OCI-LY3 (cell line): ENCODE measurements around the gene VOPP1.
"Not testable (repeated sequence)": the region's sequence is repeated elsewhere in the genome, so short reads cannot be mapped to it uniquely, and the experiment has no call there.

Experiments
- EZH2phosphoT487 ChIP-seq: fragments of 200-600 bp; shearing (Covaris generic); IDR thresholded peaks from 2 replicates; pipeline ENCODE4 v1.6.1; 2018; ENCODE audit warnings: antibody characterized with exemption, mixed run types, low read depth
- TF ChIP-seq, protein P1 (sequence below): fragments of 200-600, 300-600 bp; sonication (generic); IDR thresholded peaks from 2 replicates; pipeline ENCODE4 v1.5.1; 2014; ENCODE audit warnings: antibody characterized with exemption, low read length, low read depth

DNA sequence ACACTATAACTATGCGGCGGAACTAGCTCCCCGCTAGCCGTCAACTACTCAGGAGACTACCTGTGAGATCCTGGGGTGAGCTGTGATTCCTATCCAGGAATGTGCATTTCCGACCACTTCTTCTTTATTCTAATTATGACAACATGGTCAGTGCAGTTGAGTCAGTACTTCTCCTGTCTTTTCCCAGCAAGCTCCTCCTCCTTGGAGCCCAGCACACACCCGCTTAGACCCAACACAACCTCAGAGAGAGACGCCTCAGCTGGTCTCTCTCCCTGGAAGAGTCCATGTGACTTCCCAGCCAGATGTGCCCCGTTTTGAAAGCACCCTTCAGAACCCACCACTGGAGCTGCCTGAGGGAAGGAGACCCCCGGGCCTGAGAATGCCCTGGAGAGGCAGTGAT lies 100.7 kb downstream of the VOPP1 start:
- TF ChIP-seq, protein P1, sequence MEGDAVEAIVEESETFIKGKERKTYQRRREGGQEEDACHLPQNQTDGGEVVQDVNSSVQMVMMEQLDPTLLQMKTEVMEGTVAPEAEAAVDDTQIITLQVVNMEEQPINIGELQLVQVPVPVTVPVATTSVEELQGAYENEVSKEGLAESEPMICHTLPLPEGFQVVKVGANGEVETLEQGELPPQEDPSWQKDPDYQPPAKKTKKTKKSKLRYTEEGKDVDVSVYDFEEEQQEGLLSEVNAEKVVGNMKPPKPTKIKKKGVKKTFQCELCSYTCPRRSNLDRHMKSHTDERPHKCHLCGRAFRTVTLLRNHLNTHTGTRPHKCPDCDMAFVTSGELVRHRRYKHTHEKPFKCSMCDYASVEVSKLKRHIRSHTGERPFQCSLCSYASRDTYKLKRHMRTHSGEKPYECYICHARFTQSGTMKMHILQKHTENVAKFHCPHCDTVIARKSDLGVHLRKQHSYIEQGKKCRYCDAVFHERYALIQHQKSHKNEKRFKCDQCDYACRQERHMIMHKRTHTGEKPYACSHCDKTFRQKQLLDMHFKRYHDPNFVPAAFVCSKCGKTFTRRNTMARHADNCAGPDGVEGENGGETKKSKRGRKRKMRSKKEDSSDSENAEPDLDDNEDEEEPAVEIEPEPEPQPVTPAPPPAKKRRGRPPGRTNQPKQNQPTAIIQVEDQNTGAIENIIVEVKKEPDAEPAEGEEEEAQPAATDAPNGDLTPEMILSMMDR, result not testable (repeated sequence)
- not testable (repeated sequence) for TF ChIP-seq EZH2phosphoT487
